ENCODE results near the gene GALNTL6. TPM values are rescaled to one million over a fixed set of nuclear protein-coding genes. Genes with fewer than 3 reads are reported as not detected.

The GALNTL6 gene
- total and polyA plus RNA-seq, 9 of the 15 experiments (the other 6 are each of a cell fraction or from before 2014, with no cell fraction given): 0.18 to 0.50 (median 0.29) TPM

- TF ChIP-seq KLF16 (IDR thresholded peaks at IDR 0.05) (no peak), IRF1 (CRISPR knock-in tag; IDR thresholded peaks at IDR 0.05; ENCODE audit: borderline replicate concordance) (no peak), TEAD2 (tag; IDR thresholded peaks at IDR 0.05) (no peak), ZNF407 (IDR thresholded peaks at IDR 0.05; ENCODE audit: low read depth) (no peak), NUFIP1 (IDR thresholded peaks at IDR 0.05; ENCODE audit: partially characterized antibody) (no peak), USF2 (CRISPR knock-in tag; IDR thresholded peaks at IDR 0.05) (no peak), TAF7 (tag; IDR thresholded peaks at IDR 0.05) (no peak)
Observed at GRCh38 chr4:172369471-172369959, 556.3 kb downstream of the GALNTL6 start (continued).

All from K562 (cell line).